H9 (cell line): ENCODE data around the gene RAC2. TPM values are rescaled to one million over a fixed set of nuclear protein-coding genes. Genes with fewer than 3 reads are reported as not detected.

Experiments
- DNase-seq: peaks from one replicate; pipeline ENCODE4 v3.0.0-alpha.2; 2017
- H2AFZ ChIP-seq: one replicate; pipeline ENCODE4 v1.6.1; 2013; ENCODE audit warnings: mild to moderate bottlenecking, low read length, control low read depth, moderate library complexity
- H2AK5ac ChIP-seq: 2 replicates; pipeline ENCODE4 v1.6.1; 2013; ENCODE audit warnings: low read length, control low read depth, mixed read lengths; ENCODE audit not compliant: insufficient read length
- H2BK120ac ChIP-seq: one replicate; pipeline ENCODE4 v1.6.1; 2013; ENCODE audit warnings: low read depth, mild to moderate bottlenecking, low read length, control low read depth, inconsistent platforms; ENCODE audit not compliant: poor library complexity, severe bottlenecking
- H2BK12ac ChIP-seq: 2 replicates; pipeline ENCODE4 v1.6.1; 2013; ENCODE audit warnings: low read length, control low read depth, mixed read lengths, low read depth; ENCODE audit not compliant: insufficient read length
- H2BK15ac ChIP-seq: 2 replicates; pipeline ENCODE4 v1.6.1; 2013; ENCODE audit warnings: low read depth, low read length, control low read depth
- H2BK20ac ChIP-seq: one replicate; pipeline ENCODE4 v1.6.1; 2013; ENCODE audit warnings: low read depth, mild to moderate bottlenecking, low read length, control low read depth, inconsistent platforms; ENCODE audit not compliant: poor library complexity, severe bottlenecking
- H2BK5ac ChIP-seq: 2 replicates; pipeline ENCODE4 v1.6.1; 2013; ENCODE audit warnings: low read length, control low read depth, mixed read lengths; ENCODE audit not compliant: insufficient read length
- H3K14ac ChIP-seq: 2 replicates; pipeline ENCODE4 v1.6.1; 2013; ENCODE audit warnings: low read length, control low read depth; ENCODE audit not compliant: insufficient read depth
- H3K18ac ChIP-seq: 2 replicates; pipeline ENCODE4 v1.6.1; 2013; ENCODE audit warnings: low read depth, mild to moderate bottlenecking, mixed read lengths, low read length, control low read depth; ENCODE audit not compliant: insufficient read length
- H3K23ac ChIP-seq: 2 replicates; pipeline ENCODE4 v1.6.1; 2013; ENCODE audit warnings: low read length, control low read depth, mixed read lengths, low read depth; ENCODE audit not compliant: insufficient read length
- H3K23me2 ChIP-seq: 2 replicates; pipeline ENCODE4 v1.6.1; 2013; ENCODE audit warnings: low read depth, mild to moderate bottlenecking, mixed read lengths, low read length, control low read depth; ENCODE audit not compliant: insufficient read length, poor library complexity, severe bottlenecking
- H3K27ac ChIP-seq: 2 replicates; pipeline ENCODE4 v1.5.1; 2013; ENCODE audit warnings: low read length, control low read depth, mixed read lengths, low read depth; ENCODE audit not compliant: insufficient read length
- H3K27me3 ChIP-seq: 2 replicates; pipeline ENCODE4 v1.6.1; 2013; ENCODE audit warnings: low read length, control low read depth, inconsistent platforms; ENCODE audit not compliant: insufficient read depth
- H3K4ac ChIP-seq: 2 replicates; pipeline ENCODE4 v1.6.1; 2013; ENCODE audit warnings: low read depth, mild to moderate bottlenecking, control low read depth, inconsistent platforms, low read length, moderate library complexity
- H3K4me1 ChIP-seq: 2 replicates; pipeline ENCODE4 v1.6.1; 2013; ENCODE audit warnings: low read length, control low read depth, inconsistent platforms; ENCODE audit not compliant: insufficient read depth
- H3K4me2 ChIP-seq: 2 replicates; pipeline ENCODE4 v1.6.1; 2013; ENCODE audit warnings: low read length, control low read depth, mixed read lengths; ENCODE audit not compliant: insufficient read length, insufficient read depth
- H3K56ac ChIP-seq: 2 replicates; pipeline ENCODE4 v1.6.1; 2013; ENCODE audit warnings: low read depth, mild to moderate bottlenecking, mixed read lengths, low read length, control low read depth; ENCODE audit not compliant: insufficient read length
- H3K79me1 ChIP-seq: 2 replicates; pipeline ENCODE4 v1.6.1; 2013; ENCODE audit warnings: low read depth, mild to moderate bottlenecking, moderate library complexity, low read length, control low read depth, inconsistent platforms; ENCODE audit not compliant: insufficient read depth, poor library complexity, severe bottlenecking
- H3K79me2 ChIP-seq: 2 replicates; pipeline ENCODE4 v1.6.1; 2013; ENCODE audit warnings: low read length, control low read depth, inconsistent platforms; ENCODE audit not compliant: insufficient read depth
- H3K9ac ChIP-seq: 2 replicates; pipeline ENCODE4 v1.6.1; 2013; ENCODE audit warnings: low read length, control low read depth, mixed read lengths; ENCODE audit not compliant: insufficient read length; ENCODE audit errors: extremely low read depth
- H3K9me3 ChIP-seq: one replicate; pipeline ENCODE4 v1.6.1; 2013; ENCODE audit warnings: low read depth, low read length, inconsistent platforms; ENCODE audit not compliant: control insufficient read depth
- H3T11ph ChIP-seq: one replicate; pipeline ENCODE4 v1.6.1; 2013; ENCODE audit warnings: mild to moderate bottlenecking, low read length, control low read depth, inconsistent platforms
- H4K20me1 ChIP-seq: one replicate; pipeline ENCODE4 v1.6.1; 2013; ENCODE audit not compliant: control insufficient read depth, insufficient read length, insufficient read depth
- H4K5ac ChIP-seq: 2 replicates; pipeline ENCODE4 v1.6.1; 2013; ENCODE audit warnings: low read depth, mild to moderate bottlenecking, mixed read lengths, low read length, control low read depth; ENCODE audit not compliant: insufficient read length
- H4K8ac ChIP-seq: replicated peaks from 2 replicates; pipeline ENCODE4 v1.6.1; 2013; ENCODE audit warnings: low read length, control low read depth, mixed read lengths, low read depth; ENCODE audit not compliant: insufficient read length
- H4K91ac ChIP-seq: 2 replicates; pipeline ENCODE4 v1.6.1; 2013; ENCODE audit warnings: low read depth, mild to moderate bottlenecking, moderate library complexity, mixed read lengths, low read length, control low read depth; ENCODE audit not compliant: insufficient read length
- H3K27ac Mint-ChIP-seq, 3 experiments: 2 replicates in 2 of 3; 3 replicates in 1 of 3; pipeline ENCODE4 v1.8.0; 2020 to 2021; ENCODE audit warnings: mixed read lengths in 3 of 3, mild to moderate bottlenecking in 1 of 3, moderate library complexity in 1 of 3
- H3K27me3 Mint-ChIP-seq: 2 replicates; pipeline ENCODE4 v1.8.0; 2021; ENCODE audit warnings: low read depth, mild to moderate bottlenecking, moderate library complexity, mixed read lengths
- H3K36me3 Mint-ChIP-seq, 3 experiments: 2 replicates in 2 of 3; 3 replicates in 1 of 3; pipeline ENCODE4 v1.8.0; 2020 to 2021; ENCODE audit warnings: low read depth in 3 of 3, mixed read lengths in 3 of 3; ENCODE audit not compliant: insufficient read depth in 1 of 3
- H3K4me1 Mint-ChIP-seq, 2 experiments: 2 replicates each; pipeline ENCODE4 v1.8.0; 2020; ENCODE audit warnings: mixed read lengths in 2 of 2
- H3K4me3 Mint-ChIP-seq, 2 experiments: 2 replicates in 1 of 2; 3 replicates in 1 of 2; pipeline ENCODE4 v1.8.0; 2020 to 2021; ENCODE audit warnings: mild to moderate bottlenecking in 2 of 2, mixed read lengths in 2 of 2, moderate library complexity in 1 of 2
- H3K9me3 Mint-ChIP-seq, 2 experiments: 2 replicates in 1 of 2; 3 replicates in 1 of 2; pipeline ENCODE4 v1.8.0; 2020; ENCODE audit warnings: mild to moderate bottlenecking in 2 of 2, mixed read lengths in 2 of 2, moderate library complexity in 1 of 2
- WGBS: extraction: QIAGEN DNeasy Blood & Tissue Kit; methylation state at CpG from one replicate; pipeline ENCODE4 v1.1.7; 2013; ENCODE audit warnings: missing lambda C conversion rate, low lambda C conversion rate, mixed read lengths; ENCODE audit not compliant: insufficient read length; ENCODE audit errors: extremely low coverage; 5-methylcytosine and 5-hydroxymethylcytosine counted together
- total RNA-seq: library from RNA; stranded (reverse); gene quantifications from 2 replicates; pipeline ENCODE4 v1.2.1, GENCODE V29; 2021
- TF ChIP-seq, protein P1 (sequence below): fragments of 200-600 bp; sonication (generic); conservative IDR thresholded peaks from 3 replicates; pipeline ENCODE4 v1.8.0; 2021; ENCODE audit warnings: antibody characterized with exemption, mild to moderate bottlenecking

The RAC2 gene
- total RNA-seq, 1 experiment from 2014 or later: 2.8 TPM

DNA sequence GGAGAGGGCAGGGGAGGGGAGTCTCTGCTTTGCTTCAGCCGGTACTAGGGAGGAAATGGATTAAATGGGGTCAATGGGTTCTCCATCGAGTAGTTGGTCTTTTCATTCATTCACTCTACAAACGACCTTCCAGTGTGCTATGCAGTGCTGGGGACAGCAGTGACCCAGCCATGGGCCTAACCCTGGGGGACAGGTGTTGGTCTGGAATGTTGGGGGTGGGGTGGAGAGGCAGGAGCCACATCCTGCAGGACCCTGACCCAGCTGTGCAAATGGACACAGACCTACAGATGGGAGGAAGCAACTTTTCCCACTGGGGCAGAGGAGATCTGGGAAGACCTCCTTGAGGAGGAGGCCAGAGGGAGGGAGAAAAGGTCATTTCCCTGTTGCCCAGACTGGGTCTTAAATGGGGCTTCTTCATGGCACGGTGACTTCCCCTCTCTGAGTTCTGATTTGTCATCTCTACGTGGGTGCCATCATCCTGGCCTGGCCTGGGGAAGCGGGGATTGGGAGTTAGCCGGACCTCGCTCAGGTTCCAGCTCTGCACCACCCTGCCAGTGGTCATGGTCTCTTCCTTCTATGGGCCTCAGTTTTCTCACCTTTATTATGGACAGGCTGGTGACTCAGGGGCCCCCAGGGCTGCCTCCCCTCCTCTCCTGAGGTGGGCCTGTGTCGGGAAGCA lies 40.2 kb upstream of the RAC2 start:
- no peak overlapping the region for H3K56ac ChIP-seq
- no peak overlapping the region for H2AFZ ChIP-seq
- WGBS: no CpG with 5 or more reads among the region's 9 CpGs
- no peak overlapping the region for H2BK120ac ChIP-seq
- no peak overlapping the region for H2BK20ac ChIP-seq
- H3K4ac ChIP-seq: no peak overlapping the region
- H4K8ac ChIP-seq: no peak overlapping the region
- Mint-ChIP-seq H3K4me3 (peak overlapping the region in 1 of 2 experiments; percentile 35; a peak in 1 of 5 replicates), H3K36me3 (no peaks in the 10 kb centered on the region; a peak in 1 of 7 replicates), H3K27me3 (peaks cover 37% of the 10 kb centered on the region), H3K9me3 (no peaks in the 10 kb centered on the region; a peak in 1 of 5 replicates), H3K27ac (no peak overlapping the region), H3K4me1 (peaks cover 16 to 31% of the 10 kb centered on the region in 2 experiments)
- no peak overlapping the region for H2BK12ac ChIP-seq
- H3K23me2 ChIP-seq: no peaks in the 10 kb centered on the region
- H2BK5ac ChIP-seq: no peak overlapping the region
- H3K9ac ChIP-seq: no peak overlapping the region
- TF ChIP-seq, protein P1, sequence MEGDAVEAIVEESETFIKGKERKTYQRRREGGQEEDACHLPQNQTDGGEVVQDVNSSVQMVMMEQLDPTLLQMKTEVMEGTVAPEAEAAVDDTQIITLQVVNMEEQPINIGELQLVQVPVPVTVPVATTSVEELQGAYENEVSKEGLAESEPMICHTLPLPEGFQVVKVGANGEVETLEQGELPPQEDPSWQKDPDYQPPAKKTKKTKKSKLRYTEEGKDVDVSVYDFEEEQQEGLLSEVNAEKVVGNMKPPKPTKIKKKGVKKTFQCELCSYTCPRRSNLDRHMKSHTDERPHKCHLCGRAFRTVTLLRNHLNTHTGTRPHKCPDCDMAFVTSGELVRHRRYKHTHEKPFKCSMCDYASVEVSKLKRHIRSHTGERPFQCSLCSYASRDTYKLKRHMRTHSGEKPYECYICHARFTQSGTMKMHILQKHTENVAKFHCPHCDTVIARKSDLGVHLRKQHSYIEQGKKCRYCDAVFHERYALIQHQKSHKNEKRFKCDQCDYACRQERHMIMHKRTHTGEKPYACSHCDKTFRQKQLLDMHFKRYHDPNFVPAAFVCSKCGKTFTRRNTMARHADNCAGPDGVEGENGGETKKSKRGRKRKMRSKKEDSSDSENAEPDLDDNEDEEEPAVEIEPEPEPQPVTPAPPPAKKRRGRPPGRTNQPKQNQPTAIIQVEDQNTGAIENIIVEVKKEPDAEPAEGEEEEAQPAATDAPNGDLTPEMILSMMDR: no peak
- H3K4me1 ChIP-seq: no peaks in the 10 kb centered on the region; the same call in 1 of the 2 replicates
- no peaks in the 10 kb centered on the region for H3K9me3 ChIP-seq
- no peaks in the 10 kb centered on the region for H4K20me1 ChIP-seq
- no peak overlapping the region for H4K91ac ChIP-seq
- H2BK15ac ChIP-seq: no peak overlapping the region
- no peak overlapping the region for H3K18ac ChIP-seq
- H2AK5ac ChIP-seq: no peak overlapping the region
- no peak overlapping the region for H3K23ac ChIP-seq
- no peaks in the 10 kb centered on the region for H3K79me1 ChIP-seq
- H3K27me3 ChIP-seq: no peaks in the 10 kb centered on the region
- peak overlapping the region; percentile 24 for H3K14ac ChIP-seq
- no peak for DNase-seq
- H3K27ac ChIP-seq: no peak overlapping the region
- no peak overlapping the region for H4K5ac ChIP-seq
- no peak overlapping the region for H3K4me2 ChIP-seq
- no peaks in the 10 kb centered on the region for H3K79me2 ChIP-seq
- no peak overlapping the region for H3T11ph ChIP-seq
